Breast epithelium (tissue), 3 donors: ENCODE data around the gene KMT2A.

Experiments
- POLR2A ChIP-seq: fragments of 450-650 bp; IDR thresholded peaks from one replicate; pipeline ENCODE4 v1.6.1; 2016; ENCODE audit warnings: antibody characterized with exemption, mild to moderate bottlenecking, moderate library complexity
- POLR2AphosphoS5 ChIP-seq, 3 donors: sonication (generic); formaldehyde crosslinking; IDR thresholded peaks; one replicate each; pipeline ENCODE4 v1.6.1; 2017; ENCODE audit warnings: antibody characterized with exemption in 3 of 3

GRCh38 chr11:118449316-118449918, 13.1 kb downstream of the KMT2A start:
- TF ChIP-seq POLR2AphosphoS5 (IDR thresholded peaks at IDR 0.05) (no peak), POLR2A (no peak)
